T-cell (primary cell): ENCODE results near the gene FES. TPM values are rescaled to one million over a fixed set of nuclear protein-coding genes. Genes with fewer than 3 reads are reported as not detected.

ENCODE experiments used
- ATAC-seq, 4 experiments: fragments of 200-7000 bp in 3 of 4; fragments of 150-1000 bp in 1 of 4; cut with Tn5 transposase; replicated peaks in 1 of 4; 1 replicate in 3 of 4; 2 replicates in 1 of 4; pipeline ENCODE4 v1.10.0; 2021; ENCODE audit warnings: moderate library complexity in 3 of 4, mild to moderate bottlenecking in 2 of 4, moderate number of reproducible peaks in 1 of 4
- CTCF ChIA-PET, 2 donors: fragments of 300-600 bp; sonication (Branson Sonifier 250); formaldehyde crosslinking; loops; one replicate each; lab custom pipeline; 2022; ENCODE audit warnings: antibody characterized with exemption in 2 of 2; lab: Charles Lee
- POLR2A ChIA-PET, 2 donors: fragments of 300-600 bp; sonication (Branson Sonifier 250); formaldehyde crosslinking; loops; one replicate each; lab custom pipeline; 2022; ENCODE audit warnings: antibody characterized with exemption in 2 of 2; lab: Charles Lee
- DNase-seq, 35 experiments: peaks; one replicate each; pipeline versions ENCODE4 v3.0.0 to v3.0.0-alpha.2; 2013 to 2023
- H3K27ac ChIP-seq: one replicate; pipeline ENCODE4 v1.5.1; 2013; ENCODE audit warnings: low read length
- H3K27me3 ChIP-seq, 2 experiments: replicated peaks in 1 of 2; 1 replicate in 1 of 2; 2 replicates in 1 of 2; pipeline versions ENCODE4 v1.6.1 to v1.7.0; 2013; ENCODE audit warnings: low read length in 1 of 2, mixed read lengths in 1 of 2; ENCODE audit not compliant: control insufficient read depth in 2 of 2, insufficient read depth in 2 of 2; ENCODE audit errors: extremely low read depth in 1 of 2
- H3K36me3 ChIP-seq, 2 donors: 1 replicate in 1 of 2; 2 replicates in 1 of 2; pipeline versions ENCODE4 v1.6.1 to v1.7.0; 2013; ENCODE audit warnings: low read length in 1 of 2; ENCODE audit not compliant: control insufficient read depth in 2 of 2, insufficient read depth in 1 of 2; ENCODE audit errors: extremely low read depth in 1 of 2
- H3K4me1 ChIP-seq, 2 experiments: 1 replicate in 1 of 2; 2 replicates in 1 of 2; pipeline versions ENCODE4 v1.6.1 to v1.7.0; 2013; ENCODE audit warnings: low read length in 2 of 2, mixed read lengths in 1 of 2; ENCODE audit not compliant: insufficient read depth in 2 of 2, control insufficient read depth in 1 of 2; ENCODE audit errors: extremely low read depth in 1 of 2
- H3K4me3 ChIP-seq, 2 donors: 1 replicate in 1 of 2; 2 replicates in 1 of 2; pipeline versions ENCODE4 v1.5.1 to v1.7.0; 2013; ENCODE audit warnings: mild to moderate bottlenecking in 2 of 2, low read length in 1 of 2, moderate library complexity in 1 of 2; ENCODE audit not compliant: control insufficient read depth in 1 of 2; ENCODE audit errors: extremely low read depth in 1 of 2
- H3K9me3 ChIP-seq: 2 replicates; pipeline ENCODE4 v1.7.0; 2013
- H3K27ac Mint-ChIP-seq, 2 donors: one replicate each; pipeline ENCODE4 v1.8.0; 2020 to 2021; ENCODE audit warnings: mild to moderate bottlenecking in 2 of 2, mixed read lengths in 2 of 2
- H3K27me3 Mint-ChIP-seq, 2 donors: one replicate each; pipeline ENCODE4 v1.8.0; 2021 to 2022; ENCODE audit warnings: mixed read lengths in 2 of 2
- H3K36me3 Mint-ChIP-seq: one replicate; pipeline ENCODE4 v1.8.0; 2021; ENCODE audit warnings: mixed read lengths
- H3K4me1 Mint-ChIP-seq, 3 donors: one replicate each; pipeline ENCODE4 v1.8.0; 2020 to 2022; ENCODE audit warnings: mixed read lengths in 3 of 3, mild to moderate bottlenecking in 1 of 3
- H3K4me3 Mint-ChIP-seq, 3 donors: one replicate each; pipeline ENCODE4 v1.8.0; 2020 to 2022; ENCODE audit warnings: mild to moderate bottlenecking in 3 of 3, mixed read lengths in 3 of 3, moderate library complexity in 3 of 3
- H3K9me3 Mint-ChIP-seq, 3 donors: one replicate each; pipeline ENCODE4 v1.8.0; 2020 to 2022; ENCODE audit warnings: mixed read lengths in 3 of 3
- WGBS: methylation state at CpG from one replicate; pipeline ENCODE4 v1.1.5; 2013; ENCODE audit warnings: missing lambda C conversion rate; ENCODE audit not compliant: insufficient coverage; 5-methylcytosine and 5-hydroxymethylcytosine counted together
- total RNA-seq, 35 experiments: library from RNA in 6 of 35; stranded (reverse) in 6 of 35; fragments of 120-200 nt in 1 of 35; gene quantifications; one replicate each; pipeline versions ENCODE4 v1.2.1 to v1.2.4 and lab custom pipeline; 2013 to 2026

Gene FES
- total RNA-seq, 5 donors from 2014 or later (not counting 1 experiment from before 2014, with no cell fraction given) = 3.2 to 5.2 (median 4.3) TPM

DNA sequence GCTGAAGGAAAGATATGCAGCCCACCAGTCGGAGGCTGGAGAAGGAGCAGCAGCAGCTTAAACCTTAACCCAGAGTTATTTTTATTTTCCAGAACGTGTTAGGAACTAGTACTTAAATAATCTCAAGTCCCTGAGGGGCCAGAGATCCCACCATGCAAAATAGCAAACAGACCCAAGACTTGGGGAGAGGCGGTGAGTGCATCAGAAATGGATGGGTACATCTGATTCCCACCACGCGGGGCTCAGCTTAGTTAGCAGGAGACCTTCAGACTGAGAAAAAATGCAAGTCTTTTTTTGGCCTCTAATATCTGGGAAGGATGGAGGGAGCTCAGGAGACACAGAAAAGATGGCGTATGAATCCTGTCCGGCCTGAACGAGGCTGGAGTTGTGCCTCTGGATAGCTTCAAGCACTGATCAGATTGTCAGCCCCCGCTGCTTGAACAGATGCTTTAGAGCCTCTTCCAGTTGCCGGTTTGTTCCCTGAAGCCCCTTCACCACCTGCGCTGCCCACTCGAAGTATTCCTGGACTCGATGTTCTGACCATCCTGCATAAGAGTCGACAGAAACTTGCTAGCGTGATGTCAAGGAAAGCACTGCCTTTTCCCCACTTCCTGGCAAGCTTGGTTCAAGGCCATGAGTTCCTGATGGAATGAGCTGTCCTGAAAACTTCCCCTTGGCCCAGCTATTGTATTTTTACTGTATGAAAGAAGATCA is 46.7 kb downstream of the FES start:
- Mint-ChIP-seq H3K4me3 (peak overlapping the region; percentile 90 to 97 (median 95)), H3K36me3 (no peaks in the 10 kb centered on the region), H3K4me1 (peaks cover 40 to 48% (median 44%) of the 10 kb centered on the region in 3 donors), H3K9me3 (no peaks in the 10 kb centered on the region), H3K27me3 (no peaks in the 10 kb centered on the region), H3K27ac (peak overlapping the region; percentile 98)
- Histone ChIP-seq H3K27me3 (no peaks in the 10 kb centered on the region), H3K4me1 (peaks cover 28 to 62% of the 10 kb centered on the region in 2 experiments), H3K27ac (peak overlapping the region; percentile 93), H3K36me3 (no peaks in the 10 kb centered on the region), H3K9me3 (no peaks in the 10 kb centered on the region), H3K4me3 (peak overlapping the region; percentile 76 to 100)
- peak in 1 of 35 experiments; percentile 15 for DNase-seq
- ChIA-PET CTCF (interaction anchor here (0.5 to 5.4 kb wide), 23 partner anchors 8 to 697 kb away, joined by 3 to 78 read pairs (median 5); partner anchors contain the start of genes RCCD1 (in 2 of the 2), BLM (in 1 of the 2), CIB1 (in 1 of the 2) and MAN2A2 (in 1 of the 2)), POLR2A (interaction anchor here in 1 of 2 donors (0.5 to 1.5 kb wide), 2 partner anchors 45 to 87 kb away, joined by 3 to 4 read pairs; no protein-coding TSS in a partner anchor)
- 77% methylated on average over 14 of the region's 15 CpGs for WGBS
- no peak for ATAC-seq

DNA sequence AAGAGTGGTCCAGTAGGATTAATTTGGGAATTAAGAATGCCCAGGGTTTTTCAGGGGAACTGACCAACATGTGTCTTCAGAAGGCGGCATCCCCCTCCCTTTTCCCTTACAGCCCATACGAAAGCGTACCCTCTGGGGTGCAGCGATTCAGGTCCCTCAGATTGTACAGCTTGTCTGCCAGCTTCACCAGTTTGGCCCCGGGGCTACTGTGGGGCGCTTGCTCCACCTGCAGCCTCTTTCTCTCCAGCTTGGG is 47.2 kb downstream of the FES start:
- Mint-ChIP-seq H3K4me3 (peak overlapping the region; percentile 90 to 97 (median 95)), H3K4me1 (peaks cover 45 to 53% (median 49%) of the 10 kb centered on the region in 3 donors), H3K9me3 (no peaks in the 10 kb centered on the region), H3K27me3 (no peaks in the 10 kb centered on the region), H3K36me3 (peaks cover 3% of the 10 kb centered on the region), H3K27ac (peak overlapping the region; percentile 98)
- no peaks in the 10 kb centered on the region for H3K9me3 ChIP-seq
- H3K27ac ChIP-seq = peak overlapping the region; percentile 93
- peaks cover 28 to 67% of the 10 kb centered on the region in 2 experiments for H3K4me1 ChIP-seq
- H3K27me3 ChIP-seq = no peaks in the 10 kb centered on the region
- DNase-seq (no peak), ATAC-seq (no peak)
- peaks cover 0 to 3% of the 10 kb centered on the region in 2 donors for H3K36me3 ChIP-seq
- 5% methylated on average over 4 of the region's 6 CpGs for WGBS
- ChIA-PET CTCF (interaction anchor here (0.5 to 5.4 kb wide), 24 partner anchors 9 to 1037 kb away, joined by 3 to 78 read pairs (median 5); partner anchors contain the start of genes RCCD1 (in 2 of the 2), BLM (in 1 of the 2), CIB1 (in 1 of the 2) and MAN2A2 (in 1 of the 2)), POLR2A (interaction anchor here in 1 of 2 donors (1.5 kb wide), 1 partner anchor 46 kb away, joined by 3 read pairs; no protein-coding TSS in a partner anchor)
- peak overlapping the region; percentile 63 to 100 for H3K4me3 ChIP-seq

- ChIA-PET POLR2A (interaction anchor here in 1 of 2 donors (1.5 kb wide), 1 partner anchor 46 kb away, joined by 3 read pairs; no protein-coding TSS in a partner anchor), CTCF (interaction anchor here (0.5 to 5.4 kb wide), 29 partner anchors 9 to 1037 kb away, joined by 3 to 78 read pairs (median 4); partner anchors contain the start of genes MAN2A2 (in 2 of the 2), RCCD1 (in 2 of the 2), BLM (in 1 of the 2) and CIB1 (in 1 of the 2))
- H3K4me3 Mint-ChIP-seq = peak within 1 kb of the TSS; percentile 90 to 97 (median 95)
- H3K4me1 Mint-ChIP-seq = peaks cover 49 to 57% (median 54%) of the 10 kb centered on the region in 3 donors
- H3K9me3 Mint-ChIP-seq = no peaks in the 10 kb centered on the region
- peaks cover 30 to 70% of the 10 kb centered on the region in 2 experiments for H3K4me1 ChIP-seq
- DNase-seq = peak; percentile 73 to 92 (median 84)
- peak; percentile 57 to 62 (median 58) for ATAC-seq
- H3K9me3 ChIP-seq = no peaks in the 10 kb centered on the region
- peak within 1 kb of the TSS; percentile 98 for H3K27ac Mint-ChIP-seq
- H3K36me3 Mint-ChIP-seq = peaks cover 3% of the 10 kb centered on the region
- H3K27me3 ChIP-seq = no peaks in the 10 kb centered on the region
- no peaks in the 10 kb centered on the region for H3K27me3 Mint-ChIP-seq
- WGBS = 0% methylated on average over 38 of the region's 52 CpGs
- peak within 1 kb of the TSS; percentile 93 for H3K27ac ChIP-seq
- peak within 1 kb of the TSS; percentile 63 to 100 for H3K4me3 ChIP-seq
- peaks cover 0 to 8% of the 10 kb centered on the region in 2 donors for H3K36me3 ChIP-seq
These were observed 47.7 kb downstream of the FES start, which contains the start of gene HDDC3 for GRCh38 chr15:90931828-90932659. HDDC3 (minus strand) TSS chr15:90932549; CDS start chr15:90932540, 9 bp downstream.

DNA sequence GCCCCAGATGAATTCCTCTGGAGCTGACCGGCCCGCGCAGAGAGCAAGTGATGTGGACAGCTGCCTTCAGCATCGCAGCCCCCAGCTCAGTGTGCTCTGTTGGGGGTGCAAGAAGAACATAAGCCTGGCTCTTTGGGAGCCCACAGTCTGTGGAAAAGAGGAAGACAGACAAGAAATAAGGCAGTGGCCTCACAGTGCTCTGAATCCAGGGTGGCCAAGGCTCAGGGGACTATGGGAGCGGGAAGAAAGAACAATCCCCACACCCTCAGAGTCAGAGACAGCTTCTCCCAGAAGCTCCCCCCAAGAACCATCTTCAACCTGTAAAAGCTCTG is 48.3 kb downstream of the FES start:
- H3K36me3 Mint-ChIP-seq = peaks cover 3% of the 10 kb centered on the region
- POLR2A ChIA-PET = no interaction called here
- Histone ChIP-seq H3K9me3 (no peaks in the 10 kb centered on the region), H3K27me3 (no peaks in the 10 kb centered on the region), H3K27ac (peak overlapping the region; percentile 93), H3K4me3 (no peak overlapping the region), H3K36me3 (peaks cover 0 to 9% of the 10 kb centered on the region in 2 donors), H3K4me1 (peaks cover 30 to 70% of the 10 kb centered on the region in 2 experiments)
- H3K27ac Mint-ChIP-seq = peak overlapping the region; percentile 98
- H3K4me1 Mint-ChIP-seq = peaks cover 49 to 57% (median 56%) of the 10 kb centered on the region in 3 donors
- CTCF ChIA-PET = interaction anchor here (0.5 to 5.4 kb wide), 21 partner anchors 8 to 1038 kb away, joined by 3 to 78 read pairs (median 4); partner anchors contain the start of genes MAN2A2 (in 2 of the 2) and RCCD1 (in 2 of the 2)
- H3K4me3 Mint-ChIP-seq = peak overlapping the region; percentile 90 to 97 (median 95)
- no peaks in the 10 kb centered on the region for H3K9me3 Mint-ChIP-seq
- no CpG with 5 or more reads among the region's 5 CpGs for WGBS
- DNase-seq = no peak
- H3K27me3 Mint-ChIP-seq = no peaks in the 10 kb centered on the region
- ATAC-seq = no peak

GRCh38 chr15:90933301-90933700 is 49.0 kb downstream of the FES start:
- H3K27ac Mint-ChIP-seq = peak overlapping the region; percentile 15 to 61
- 55% methylated on average over 1 of the region's 1 CpG for WGBS
- H3K4me3 Mint-ChIP-seq = peak overlapping the region; percentile 28 to 90 (median 31)

More at GRCh38 chr15:90933301-90933700, 49.0 kb downstream of the FES start:
- peaks cover 30 to 70% of the 10 kb centered on the region in 2 experiments for H3K4me1 ChIP-seq
- ChIA-PET POLR2A (no interaction called here), CTCF (interaction anchor here (0.5 to 5.4 kb wide), 12 partner anchors 9 to 613 kb away, joined by 3 to 78 read pairs (median 8); partner anchors contain the start of genes RCCD1 (in 2 of the 2) and MAN2A2 (in 1 of the 2))
- H3K4me3 ChIP-seq = no peak overlapping the region
- DNase-seq (no peak), ATAC-seq (no peak)
- peaks cover 5% of the 10 kb centered on the region for H3K36me3 Mint-ChIP-seq
- no peaks in the 10 kb centered on the region for H3K9me3 ChIP-seq
- H3K27ac ChIP-seq = no peak overlapping the region
- H3K9me3 Mint-ChIP-seq = no peaks in the 10 kb centered on the region
- H3K36me3 ChIP-seq = peaks cover 0 to 15% of the 10 kb centered on the region in 2 donors
- H3K27me3 Mint-ChIP-seq = no peaks in the 10 kb centered on the region
- peaks cover 49 to 56% (median 56%) of the 10 kb centered on the region in 3 donors for H3K4me1 Mint-ChIP-seq
- H3K27me3 ChIP-seq = no peaks in the 10 kb centered on the region
